ENCODE measurements around the gene SLC29A3. TPM values are rescaled to one million over a fixed set of nuclear protein-coding genes. Genes with fewer than 3 reads are reported as not detected.

SLC29A3 gene
- total RNA-seq, 2 donors from 2014 or later = 1.8 to 2.9 TPM

DNA sequence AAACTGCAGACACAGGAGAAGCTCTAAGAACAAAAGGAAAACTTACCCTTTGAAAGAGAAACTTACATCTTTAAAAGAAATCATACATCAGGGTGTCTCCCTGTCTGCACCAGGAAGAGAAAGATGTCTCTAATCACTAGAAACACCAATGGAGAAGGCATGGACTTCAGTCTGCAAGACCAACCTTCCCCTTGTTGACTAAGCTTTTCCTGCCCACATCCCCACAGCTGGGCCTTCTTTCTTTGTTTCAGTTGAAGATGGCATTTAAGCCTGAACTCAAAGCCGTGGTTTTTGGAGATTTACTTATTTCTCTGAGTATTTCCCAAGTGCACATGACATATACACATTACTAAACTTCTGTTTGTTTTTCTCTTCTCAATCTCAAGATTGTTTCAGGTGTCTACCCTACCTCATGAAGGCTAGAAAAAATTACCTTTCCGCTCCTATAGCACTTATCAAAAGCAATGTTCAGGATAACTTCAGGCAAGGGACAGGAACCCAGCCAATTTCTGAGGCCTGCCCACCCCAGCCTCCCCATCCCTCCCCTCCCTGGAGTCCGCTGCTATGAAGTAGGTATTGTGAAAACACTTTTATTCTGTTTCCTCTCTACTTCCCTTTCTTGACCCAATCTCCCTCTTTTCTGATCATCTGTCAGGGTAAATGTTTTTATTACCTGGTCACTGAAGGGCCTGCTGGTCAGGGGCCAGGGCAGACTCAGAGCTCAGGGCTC lies 2.8 kb upstream of the SLC29A3 start:
- no peaks in the 10 kb centered on the region for H3K36me3 ChIP-seq
- no peak for DNase-seq (ENCODE audit: low spot score)
- H3K4me3 ChIP-seq = no peak overlapping the region
- H3K27me3 ChIP-seq = no peaks in the 10 kb centered on the region
- H3K9me3 ChIP-seq = no peaks in the 10 kb centered on the region
- H3K4me1 ChIP-seq = peaks cover 0 to 29% of the 10 kb centered on the region in 2 donors
- TF ChIP-seq, protein P1, sequence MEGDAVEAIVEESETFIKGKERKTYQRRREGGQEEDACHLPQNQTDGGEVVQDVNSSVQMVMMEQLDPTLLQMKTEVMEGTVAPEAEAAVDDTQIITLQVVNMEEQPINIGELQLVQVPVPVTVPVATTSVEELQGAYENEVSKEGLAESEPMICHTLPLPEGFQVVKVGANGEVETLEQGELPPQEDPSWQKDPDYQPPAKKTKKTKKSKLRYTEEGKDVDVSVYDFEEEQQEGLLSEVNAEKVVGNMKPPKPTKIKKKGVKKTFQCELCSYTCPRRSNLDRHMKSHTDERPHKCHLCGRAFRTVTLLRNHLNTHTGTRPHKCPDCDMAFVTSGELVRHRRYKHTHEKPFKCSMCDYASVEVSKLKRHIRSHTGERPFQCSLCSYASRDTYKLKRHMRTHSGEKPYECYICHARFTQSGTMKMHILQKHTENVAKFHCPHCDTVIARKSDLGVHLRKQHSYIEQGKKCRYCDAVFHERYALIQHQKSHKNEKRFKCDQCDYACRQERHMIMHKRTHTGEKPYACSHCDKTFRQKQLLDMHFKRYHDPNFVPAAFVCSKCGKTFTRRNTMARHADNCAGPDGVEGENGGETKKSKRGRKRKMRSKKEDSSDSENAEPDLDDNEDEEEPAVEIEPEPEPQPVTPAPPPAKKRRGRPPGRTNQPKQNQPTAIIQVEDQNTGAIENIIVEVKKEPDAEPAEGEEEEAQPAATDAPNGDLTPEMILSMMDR (IDR thresholded peaks at IDR 0.05) = no peak
- H3K27ac ChIP-seq = no peak overlapping the region

DNA sequence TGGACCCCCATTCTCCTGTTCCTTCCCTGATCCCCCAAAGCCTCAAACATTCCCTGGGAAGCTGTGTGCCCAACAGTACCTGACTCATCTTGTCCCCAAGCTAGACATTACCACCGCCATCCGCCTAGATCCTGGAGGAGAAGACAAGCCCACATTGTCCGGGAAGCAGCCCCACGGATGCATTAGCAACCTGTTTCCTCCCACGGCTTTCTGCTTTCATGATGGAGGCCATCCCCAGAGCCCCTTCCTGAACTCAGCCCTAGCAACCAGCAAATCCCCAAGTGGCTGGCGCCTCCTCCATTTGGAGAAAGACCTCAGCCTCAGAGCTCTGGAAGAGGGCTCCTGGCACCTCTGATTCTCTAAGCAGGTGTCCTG lies 2.3 kb upstream of the SLC29A3 start:
- Histone ChIP-seq H3K4me3 (no peak overlapping the region), H3K27ac (no peak overlapping the region), H3K4me1 (peaks cover 0 to 29% of the 10 kb centered on the region in 2 donors), H3K9me3 (no peaks in the 10 kb centered on the region), H3K27me3 (no peaks in the 10 kb centered on the region), H3K36me3 (no peaks in the 10 kb centered on the region)
- DNase-seq (ENCODE audit: low spot score) = no peak
- TF ChIP-seq, protein P1 (IDR thresholded peaks at IDR 0.05) = no peak

DNA sequence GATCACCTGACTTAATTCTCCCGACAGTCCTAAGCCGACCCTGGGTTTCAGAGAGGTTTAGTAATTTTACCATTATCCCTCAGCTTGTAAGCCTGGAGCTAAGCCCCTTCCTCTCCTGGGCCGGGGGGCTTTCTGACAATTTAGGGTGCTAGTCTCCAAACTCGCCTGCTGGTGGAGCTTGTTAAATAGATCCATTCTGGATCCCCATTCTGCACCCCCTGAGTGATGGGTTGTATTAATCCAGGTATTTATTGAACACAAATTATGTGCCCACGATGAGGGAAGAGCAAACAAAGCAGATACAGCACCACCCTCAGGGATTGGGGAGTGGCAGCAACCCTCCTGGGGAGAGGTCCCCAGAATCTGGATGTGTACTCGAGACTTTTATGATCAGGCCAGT lies 1.3 kb upstream of the SLC29A3 start:
- no peaks in the 10 kb centered on the region for H3K9me3 ChIP-seq

DNA sequence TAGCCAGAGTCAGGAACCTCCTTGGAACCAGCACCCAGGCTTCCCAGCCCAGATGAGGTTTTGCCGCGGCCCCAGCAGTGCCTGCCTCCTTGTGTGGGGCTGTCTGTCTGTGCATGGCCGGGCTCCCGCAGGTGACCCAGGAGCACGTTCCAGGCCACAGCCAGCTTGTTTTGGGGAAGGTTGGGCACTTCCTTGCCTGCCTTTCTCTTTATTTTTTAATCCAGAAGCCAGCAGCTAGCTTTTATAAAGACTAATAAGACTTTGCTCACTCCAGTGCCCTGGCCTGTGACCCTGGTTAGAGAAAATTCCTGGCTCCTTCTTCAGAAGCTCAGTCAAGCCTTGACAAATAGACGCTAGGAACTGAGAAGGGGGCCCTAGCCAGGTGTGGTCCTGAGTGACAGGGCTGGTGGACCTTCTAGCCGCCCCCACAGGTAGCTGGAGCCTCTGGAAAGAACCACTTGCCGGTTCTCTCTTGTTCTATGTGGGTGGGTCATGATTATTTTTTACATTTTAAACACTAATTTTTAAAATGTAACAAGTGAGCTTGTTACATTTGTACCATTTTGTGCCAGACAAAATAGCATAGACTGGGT lies 837 bp downstream of the SLC29A3 start:
- Histone ChIP-seq H3K4me3 (peak overlapping the region; percentile 78), H3K27me3 (no peaks in the 10 kb centered on the region), H3K4me1 (peaks cover 0 to 11% of the 10 kb centered on the region in 2 donors), H3K9me3 (no peaks in the 10 kb centered on the region), H3K27ac (peak overlapping the region; percentile 68 to 82), H3K36me3 (no peaks in the 10 kb centered on the region)
- TF ChIP-seq, protein P1 (IDR thresholded peaks at IDR 0.05) = no peak
- no peak for DNase-seq (ENCODE audit: low spot score)

More for the DNA sequence above, 1.3 kb upstream of the SLC29A3 start:
- Histone ChIP-seq H3K36me3 (no peaks in the 10 kb centered on the region), H3K4me3 (no peak overlapping the region), H3K4me1 (peaks cover 0 to 29% of the 10 kb centered on the region in 2 donors), H3K27me3 (no peaks in the 10 kb centered on the region), H3K27ac (no peak overlapping the region)
- DNase-seq (ENCODE audit: low spot score) = no peak
- TF ChIP-seq, protein P1 (IDR thresholded peaks at IDR 0.05) = no peak

DNA sequence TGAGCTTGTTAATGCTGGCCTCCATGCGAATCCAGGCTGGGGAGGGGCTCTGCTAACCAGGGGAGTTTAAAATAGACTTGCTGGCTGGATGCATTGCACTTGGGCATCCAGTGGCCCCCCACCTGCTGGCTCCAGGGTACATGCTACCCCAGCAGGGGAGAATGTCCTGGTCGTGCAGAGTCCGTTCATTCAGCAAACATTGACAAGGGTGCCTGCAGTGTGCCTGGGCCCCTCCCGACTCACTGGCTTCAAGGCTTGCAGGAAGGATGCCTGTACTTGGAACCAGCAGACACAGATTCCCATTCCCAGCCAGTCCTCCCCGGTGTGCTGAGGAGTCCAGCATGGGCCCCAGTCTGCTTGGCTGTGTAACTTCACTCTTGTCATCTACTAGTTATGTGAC lies 1.5 kb downstream of the SLC29A3 start:
- Histone ChIP-seq H3K4me1 (peaks cover 0 to 11% of the 10 kb centered on the region in 2 donors), H3K4me3 (no peak overlapping the region), H3K27me3 (no peaks in the 10 kb centered on the region), H3K27ac (no peak overlapping the region), H3K36me3 (no peaks in the 10 kb centered on the region), H3K9me3 (no peaks in the 10 kb centered on the region)
- TF ChIP-seq, protein P1 (IDR thresholded peaks at IDR 0.05) = no peak
- no peak for DNase-seq (ENCODE audit: low spot score)
